D341Med (cell line): ENCODE measurements around the gene LY6G6C.

Experiments
- DNase-seq: peaks from one replicate; pipeline ENCODE4 v3.0.0; 2012; ENCODE audit warnings: low spot score

The LY6G6C gene

GRCh38 chr6:31721351-31722020, at the start of gene LY6G6C:
LY6G6C (minus strand) TSS chr6:31721746; CDS start chr6:31721679, 67 bp downstream.
- no peak for DNase-seq

- DNase-seq = no peak
These were observed 49.3 kb upstream of the LY6G6C start for GRCh38 chr6:31770860-31771259.

- DNase-seq = peak; percentile 91
These were observed 48.3 kb upstream of the LY6G6C start for GRCh38 chr6:31769684-31770371.

- no peak for DNase-seq
These were observed 47.1 kb upstream of the LY6G6C start for GRCh38 chr6:31768363-31769257.

GRCh38 chr6:31767096-31767645, 45.6 kb upstream of the LY6G6C start:
- no peak for DNase-seq

GRCh38 chr6:31765910-31766794, 44.6 kb upstream of the LY6G6C start:
- DNase-seq = no peak

- no peak for DNase-seq
These were observed 44.0 kb upstream of the LY6G6C start for GRCh38 chr6:31765559-31765909.

GRCh38 chr6:31764198-31764597, 42.7 kb upstream of the LY6G6C start:
- no peak for DNase-seq

GRCh38 chr6:31763619-31763940, 42.0 kb upstream of the LY6G6C start:
- DNase-seq = no peak

GRCh38 chr6:31762878-31763618, 41.5 kb upstream of the LY6G6C start:
- no peak for DNase-seq

- DNase-seq = no peak
These were observed 40.8 kb upstream of the LY6G6C start, which contains the start of gene SAPCD1 for GRCh38 chr6:31762356-31762755. SAPCD1 (plus strand) TSS chr6:31762656; CDS start chr6:31763055, 399 bp downstream.

GRCh38 chr6:31761343-31761742, 39.8 kb upstream of the LY6G6C start:
- no peak for DNase-seq

GRCh38 chr6:31760790-31761189, 39.2 kb upstream of the LY6G6C start:
- DNase-seq = no peak

GRCh38 chr6:31758281-31758680, 36.7 kb upstream of the LY6G6C start:
- no peak for DNase-seq

- no peak for DNase-seq
These were observed 31.3 kb upstream of the LY6G6C start for GRCh38 chr6:31752739-31753319.

GRCh38 chr6:31750411-31751022, 29.0 kb upstream of the LY6G6C start:
- no peak for DNase-seq

GRCh38 chr6:31749301-31750036, 27.9 kb upstream of the LY6G6C start:
- no peak for DNase-seq

- DNase-seq = peak; percentile 60
These were observed 22.9 kb upstream of the LY6G6C start for GRCh38 chr6:31744422-31744821.

- no peak for DNase-seq
These were observed 21.3 kb upstream of the LY6G6C start for GRCh38 chr6:31742894-31743293.
